ENCODE measurements around the gene ANKRD61. TPM values are rescaled to one million over a fixed set of nuclear protein-coding genes. Genes with fewer than 3 reads are reported as not detected.

The ANKRD61 gene
- total RNA-seq, 1 donor from 2014 or later, result not detected

Other genes with a start within 250 kb of the ANKRD61 start
- gene RNF216, start 249.7 kb upstream of the ANKRD61 start, total RNA-seq, result 22.6 TPM
- gene OCM, start 150.6 kb upstream of the ANKRD61 start, total RNA-seq, result not detected
- gene CCZ1, start 132.6 kb upstream of the ANKRD61 start, total RNA-seq, result 38.2 TPM
- not detected for gene RSPH10B, start 60.7 kb upstream of the ANKRD61 start, total RNA-seq
- gene PMS2, start 22.3 kb upstream of the ANKRD61 start, total RNA-seq, result 5.2 TPM
- 56.3 TPM for gene AIMP2, start 22.1 kb upstream of the ANKRD61 start, total RNA-seq
- gene EIF2AK1, start 27.8 kb downstream of the ANKRD61 start, total RNA-seq, result 55.6 TPM
- 4.1 TPM for gene USP42, start 73.6 kb downstream of the ANKRD61 start, total RNA-seq
- gene CYTH3, start 241.2 kb downstream of the ANKRD61 start, total RNA-seq, result 25.6 TPM